Measurements from ENCODE around the gene STYXL2.

Gene STYXL2

DNA sequence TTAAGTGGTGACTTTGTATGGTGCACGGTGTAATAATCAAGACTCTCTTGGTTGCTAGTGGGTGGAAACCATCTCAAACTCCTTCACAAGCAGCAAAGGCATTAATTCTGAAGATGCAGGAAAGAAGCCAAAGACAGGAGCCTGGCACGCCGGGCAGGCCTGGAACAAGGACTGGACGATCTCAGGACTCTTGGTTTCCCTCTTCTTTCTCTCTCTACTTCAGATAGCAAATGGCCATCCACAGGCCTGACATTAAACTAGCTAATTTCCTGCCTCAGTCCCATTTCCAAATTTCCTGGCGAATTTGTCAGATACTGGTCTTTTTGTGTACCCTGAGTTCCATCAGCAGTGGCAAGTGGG is 28.2 kb downstream of the STYXL2 start:
- POLR2A ChIA-PET = no interaction called here

DNA sequence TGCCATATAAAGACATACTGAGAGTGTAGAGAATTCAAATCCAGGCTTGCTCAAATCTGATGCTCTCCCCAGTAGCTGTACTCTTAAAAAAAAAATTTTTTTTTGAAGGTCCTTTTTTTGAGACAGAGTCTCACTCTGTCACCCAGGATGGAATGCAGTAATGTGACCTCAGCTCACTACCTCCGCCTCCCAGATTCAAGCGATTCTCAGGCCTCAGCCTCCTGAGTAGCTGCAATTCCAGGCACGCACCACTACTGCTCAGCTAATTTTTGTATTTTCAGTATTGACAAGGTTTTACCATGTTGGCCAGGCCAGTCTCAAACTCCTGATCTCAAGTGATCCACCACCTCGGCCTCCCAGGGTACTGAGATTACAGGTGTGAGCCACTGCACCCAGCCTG is 28.7 kb downstream of the STYXL2 start:
- ChIA-PET POLR2A (no interaction called here), CTCF (interaction anchor here (1.8 to 3.4 kb wide), 2 partner anchors 11 to 55 kb away, joined by 7 to 10 read pairs; no protein-coding TSS in a partner anchor)
- no peak overlapping the region for H3K4me3 ChIP-seq (ENCODE audit: low read depth, low read length)
- no peaks in the 10 kb centered on the region for H3K36me3 ChIP-seq (ENCODE audit: control insufficient read depth in 2 of 2, insufficient read depth in 1 of 2, low read length in 2 of 2)
- H3K4me1 ChIP-seq (ENCODE audit: control insufficient read depth, insufficient read depth, low read length) = no peaks in the 10 kb centered on the region; the same call in 1 of the 2 replicates
- H3K27ac ChIP-seq (ENCODE audit: extremely low read depth, low read depth, low read length) = no peak overlapping the region
- TF ChIP-seq ZNF555 (tag by site-specific recombination; conservative IDR thresholded peaks at IDR 0.05) (no peak), PRDM1 (tag by site-specific recombination; IDR thresholded peaks at IDR 0.05) (no peak), TCF7L2 (IDR thresholded peaks at IDR 0.05; ENCODE audit: borderline replicate concordance, low read depth, low read length) (no peak)
- H3K9me3 ChIP-seq (ENCODE audit: control insufficient read depth, insufficient read depth, low read depth, low read length) = no peaks in the 10 kb centered on the region

More for the DNA sequence above, 28.2 kb downstream of the STYXL2 start:
- H3K4me3 ChIP-seq (ENCODE audit: low read depth, low read length) = no peak overlapping the region
- TF ChIP-seq ZNF629 (tag by site-specific recombination; IDR thresholded peaks at IDR 0.05) (no peak), ZBTB8A (tag by site-specific recombination; IDR thresholded peaks at IDR 0.05) (no peak), GLI4 (tag by site-specific recombination; IDR thresholded peaks at IDR 0.05) (no peak), ZNF404 (tag by site-specific recombination; IDR thresholded peaks at IDR 0.05) (no peak), ZNF350 (tag by site-specific recombination; IDR thresholded peaks at IDR 0.05) (no peak), ZNF558 (tag by site-specific recombination; IDR thresholded peaks at IDR 0.05) (no peak)
- TF ChIP-seq, protein P1, sequence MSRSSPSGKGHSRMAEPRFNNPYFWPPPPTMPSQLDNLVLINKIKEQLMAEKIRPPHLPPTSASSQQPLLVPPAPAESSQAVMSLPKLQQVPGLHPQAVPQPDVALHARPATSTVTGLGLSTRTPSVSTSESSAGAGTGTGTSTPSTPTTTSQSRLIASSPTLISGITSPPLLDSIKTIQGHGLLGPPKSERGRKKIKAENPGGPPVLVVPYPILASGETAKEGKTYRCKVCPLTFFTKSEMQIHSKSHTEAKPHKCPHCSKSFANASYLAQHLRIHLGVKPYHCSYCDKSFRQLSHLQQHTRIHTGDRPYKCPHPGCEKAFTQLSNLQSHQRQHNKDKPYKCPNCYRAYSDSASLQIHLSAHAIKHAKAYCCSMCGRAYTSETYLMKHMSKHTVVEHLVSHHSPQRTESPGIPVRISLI (tag by site-specific recombination; IDR thresholded peaks at IDR 0.05) = no peak
- H3K27ac ChIP-seq (ENCODE audit: extremely low read depth, low read depth, low read length) = no peak overlapping the region
- CTCF ChIA-PET = interaction anchor here (1.8 to 3.4 kb wide), 2 partner anchors 11 to 55 kb away, joined by 7 to 10 read pairs; no protein-coding TSS in a partner anchor
- no peaks in the 10 kb centered on the region for H3K36me3 ChIP-seq (ENCODE audit: control insufficient read depth in 2 of 2, insufficient read depth in 1 of 2, low read length in 2 of 2)
- no peaks in the 10 kb centered on the region; the same call in 1 of the 2 replicates for H3K4me1 ChIP-seq (ENCODE audit: control insufficient read depth, insufficient read depth, low read length)
- H3K9me3 ChIP-seq (ENCODE audit: control insufficient read depth, insufficient read depth, low read depth, low read length) = no peaks in the 10 kb centered on the region

DNA sequence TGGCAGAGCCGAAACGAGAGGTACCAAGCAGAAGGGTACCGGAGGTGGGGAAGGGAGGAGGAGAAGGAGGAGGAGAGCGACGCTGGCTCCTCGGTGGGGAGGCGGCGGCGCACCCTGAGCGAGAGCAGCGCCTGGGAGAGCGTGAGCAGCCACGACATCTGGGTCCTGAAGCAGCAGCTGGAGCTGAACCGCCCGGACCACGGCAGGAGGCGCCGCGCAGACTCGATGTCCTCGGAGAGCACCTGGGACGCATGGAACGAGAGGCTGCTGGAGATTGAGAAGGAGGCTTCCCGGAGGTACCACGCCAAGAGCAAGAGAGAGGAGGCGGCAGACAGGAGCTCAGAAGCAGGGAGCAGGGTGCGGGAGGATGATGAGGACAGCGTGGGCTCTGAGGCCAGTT is 32.4 kb downstream of the STYXL2 start:
- no peak overlapping the region for H3K4me3 ChIP-seq (ENCODE audit: low read depth, low read length)
- H3K36me3 ChIP-seq (ENCODE audit: control insufficient read depth in 2 of 2, insufficient read depth in 1 of 2, low read length in 2 of 2) = no peaks in the 10 kb centered on the region
- H3K9me3 ChIP-seq (ENCODE audit: control insufficient read depth, insufficient read depth, low read depth, low read length) = no peaks in the 10 kb centered on the region
- H3K4me1 ChIP-seq (ENCODE audit: control insufficient read depth, insufficient read depth, low read length) = no peaks in the 10 kb centered on the region; the same call in 1 of the 2 replicates
- ChIA-PET POLR2A (no interaction called here), CTCF (interaction anchor here (0.7 to 0.9 kb wide), 4 partner anchors 16 to 469 kb away, joined by 3 read pairs; partner anchors contain the start of gene POU2F1)
- H3K27ac ChIP-seq (ENCODE audit: extremely low read depth, low read depth, low read length) = no peak overlapping the region
- no peak for TF ChIP-seq ZNF155 (tag by site-specific recombination; IDR thresholded peaks at IDR 0.05)
- no peak for TF ChIP-seq ZBTB8A (tag by site-specific recombination; IDR thresholded peaks at IDR 0.05)
- no peak for TF ChIP-seq RBAK (tag by site-specific recombination; IDR thresholded peaks at IDR 0.05)
- TF ChIP-seq, protein P2, sequence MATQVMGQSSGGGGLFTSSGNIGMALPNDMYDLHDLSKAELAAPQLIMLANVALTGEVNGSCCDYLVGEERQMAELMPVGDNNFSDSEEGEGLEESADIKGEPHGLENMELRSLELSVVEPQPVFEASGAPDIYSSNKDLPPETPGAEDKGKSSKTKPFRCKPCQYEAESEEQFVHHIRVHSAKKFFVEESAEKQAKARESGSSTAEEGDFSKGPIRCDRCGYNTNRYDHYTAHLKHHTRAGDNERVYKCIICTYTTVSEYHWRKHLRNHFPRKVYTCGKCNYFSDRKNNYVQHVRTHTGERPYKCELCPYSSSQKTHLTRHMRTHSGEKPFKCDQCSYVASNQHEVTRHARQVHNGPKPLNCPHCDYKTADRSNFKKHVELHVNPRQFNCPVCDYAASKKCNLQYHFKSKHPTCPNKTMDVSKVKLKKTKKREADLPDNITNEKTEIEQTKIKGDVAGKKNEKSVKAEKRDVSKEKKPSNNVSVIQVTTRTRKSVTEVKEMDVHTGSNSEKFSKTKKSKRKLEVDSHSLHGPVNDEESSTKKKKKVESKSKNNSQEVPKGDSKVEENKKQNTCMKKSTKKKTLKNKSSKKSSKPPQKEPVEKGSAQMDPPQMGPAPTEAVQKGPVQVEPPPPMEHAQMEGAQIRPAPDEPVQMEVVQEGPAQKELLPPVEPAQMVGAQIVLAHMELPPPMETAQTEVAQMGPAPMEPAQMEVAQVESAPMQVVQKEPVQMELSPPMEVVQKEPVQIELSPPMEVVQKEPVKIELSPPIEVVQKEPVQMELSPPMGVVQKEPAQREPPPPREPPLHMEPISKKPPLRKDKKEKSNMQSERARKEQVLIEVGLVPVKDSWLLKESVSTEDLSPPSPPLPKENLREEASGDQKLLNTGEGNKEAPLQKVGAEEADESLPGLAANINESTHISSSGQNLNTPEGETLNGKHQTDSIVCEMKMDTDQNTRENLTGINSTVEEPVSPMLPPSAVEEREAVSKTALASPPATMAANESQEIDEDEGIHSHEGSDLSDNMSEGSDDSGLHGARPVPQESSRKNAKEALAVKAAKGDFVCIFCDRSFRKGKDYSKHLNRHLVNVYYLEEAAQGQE (tag by site-specific recombination; IDR thresholded peaks at IDR 0.05) = no peak
- TF ChIP-seq ZNF350 (tag by site-specific recombination; IDR thresholded peaks at IDR 0.05) = no peak
- no peak for TF ChIP-seq BCL11A (tag by site-specific recombination; IDR thresholded peaks at IDR 0.05; ENCODE audit: low read depth)
- no peak for TF ChIP-seq ZNF354C (tag by site-specific recombination; IDR thresholded peaks at IDR 0.05; ENCODE audit: borderline replicate concordance, low read depth)
- TF ChIP-seq ZNF830 (tag by site-specific recombination; IDR thresholded peaks at IDR 0.05; ENCODE audit: low read depth) = no peak
- no peak for TF ChIP-seq ZNF792 (tag by site-specific recombination; IDR thresholded peaks at IDR 0.05)
- TF ChIP-seq ZNF146 (tag by site-specific recombination; IDR thresholded peaks at IDR 0.05) = no peak
